Endodermal cell (in vitro differentiated cells): ENCODE data around the gene UNC13C. TPM values are rescaled to one million over a fixed set of nuclear protein-coding genes. Genes with fewer than 3 reads are reported as not detected.

Source experiments
- DNase-seq: peaks from one replicate; pipeline ENCODE4 v3.0.0-alpha.2; 2017
- H3K27ac ChIP-seq: 2 replicates; pipeline ENCODE4 v1.5.1; 2013; ENCODE audit warnings: mild to moderate bottlenecking, low read depth, low read length, moderate library complexity
- H3K27me3 ChIP-seq: 2 replicates; pipeline ENCODE4 v1.6.1; 2013; ENCODE audit warnings: mild to moderate bottlenecking, low read length, moderate library complexity; ENCODE audit not compliant: insufficient read depth, control insufficient read depth, poor library complexity, severe bottlenecking
- H3K36me3 ChIP-seq: 2 replicates; pipeline ENCODE4 v1.7.0; 2013; ENCODE audit warnings: mild to moderate bottlenecking, low read length, moderate library complexity; ENCODE audit not compliant: control insufficient read depth, insufficient read depth
- H3K4me1 ChIP-seq: one replicate; pipeline ENCODE4 v1.7.0; 2013; ENCODE audit warnings: low read length; ENCODE audit not compliant: control insufficient read depth, insufficient read depth
- H3K4me3 ChIP-seq: 2 replicates; pipeline ENCODE4 v1.5.1; 2013; ENCODE audit warnings: mild to moderate bottlenecking, low read length, moderate library complexity
- H3K9ac ChIP-seq: 2 replicates; pipeline ENCODE4 v1.6.1; 2013; ENCODE audit warnings: mild to moderate bottlenecking, low read length, moderate library complexity; ENCODE audit not compliant: poor library complexity, severe bottlenecking; ENCODE audit errors: extremely low read depth
- H3K9me3 ChIP-seq: 2 replicates; pipeline ENCODE4 v1.6.1; 2013; ENCODE audit warnings: mild to moderate bottlenecking, low read length, moderate library complexity; ENCODE audit not compliant: control insufficient read depth
- H3K27ac Mint-ChIP-seq: 2 replicates; pipeline ENCODE4 v1.8.0; 2020; ENCODE audit warnings: mixed read lengths
- H3K27me3 Mint-ChIP-seq: 2 replicates; pipeline ENCODE4 v1.8.0; 2021; ENCODE audit warnings: mild to moderate bottlenecking, mixed read lengths; ENCODE audit not compliant: insufficient read depth
- H3K36me3 Mint-ChIP-seq: 2 replicates; pipeline ENCODE4 v1.8.0; 2020; ENCODE audit warnings: low read depth, mixed read lengths
- H3K4me1 Mint-ChIP-seq: 2 replicates; pipeline ENCODE4 v1.8.0; 2020; ENCODE audit warnings: mixed read lengths
- H3K4me3 Mint-ChIP-seq: 2 replicates; pipeline ENCODE4 v1.8.0; 2020; ENCODE audit warnings: mild to moderate bottlenecking, moderate library complexity, mixed read lengths
- H3K9me3 Mint-ChIP-seq: 2 replicates; pipeline ENCODE4 v1.8.0; 2020; ENCODE audit warnings: mild to moderate bottlenecking, mixed read lengths
- WGBS, 2 experiments: methylation state at CpG; one replicate each; pipeline versions ENCODE4 v1.1.5 to v1.1.7; 2013; ENCODE audit warnings: missing lambda C conversion rate in 2 of 2, mixed read lengths in 1 of 2; ENCODE audit not compliant: insufficient coverage in 1 of 2, insufficient read length in 1 of 2; 5-methylcytosine and 5-hydroxymethylcytosine counted together
- total RNA-seq, 2 donors: library from RNA; stranded (reverse); fragmentation: NEBNext Ultra II Directional in 1 of 2; extraction: Animal tissue kit (Norgen Biotek cat#: 25700) in 1 of 2; gene quantifications; 2 replicates in 1 of 2; 3 replicates in 1 of 2; pipeline ENCODE4 v1.2.1, GENCODE V29; 2021
- TF ChIP-seq, protein P1 (sequence below): fragments of 200-600 bp; sonication (generic); conservative IDR thresholded peaks from 2 replicates; pipeline ENCODE4 v1.5.0; 2021; ENCODE audit warnings: antibody characterized with exemption, mild to moderate bottlenecking

UNC13C gene
- total RNA-seq, 2 donors from 2014 or later: 7.2 to 19.9 TPM

DNA sequence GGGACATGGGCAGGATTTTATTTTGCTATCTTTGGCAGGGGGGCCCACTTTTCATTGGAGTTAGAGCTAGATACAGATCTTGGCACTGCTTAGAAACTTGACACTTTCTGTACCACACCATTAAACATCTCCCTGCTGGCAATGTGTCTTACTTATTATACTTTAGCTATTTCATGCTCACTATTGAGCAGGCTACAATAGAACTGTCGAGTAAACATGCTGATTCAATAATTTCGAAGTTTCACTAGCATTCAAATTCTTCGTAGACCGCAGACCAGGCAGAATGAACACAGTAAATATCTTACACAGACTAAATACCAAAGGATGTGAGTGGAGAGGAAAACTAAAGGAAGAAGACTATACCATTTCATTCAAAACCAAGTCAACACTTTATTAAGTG, 180.8 kb downstream of the UNC13C start:
- Mint-ChIP-seq H3K4me3 (no peak overlapping the region), H3K36me3 (peaks cover 3% of the 10 kb centered on the region), H3K27ac (no peak overlapping the region), H3K27me3 (no peaks in the 10 kb centered on the region), H3K9me3 (peaks cover 8% of the 10 kb centered on the region), H3K4me1 (no peaks in the 10 kb centered on the region)
- H3K9ac ChIP-seq: no peak overlapping the region
- no peaks in the 10 kb centered on the region for H3K27me3 ChIP-seq
- H3K36me3 ChIP-seq: no peaks in the 10 kb centered on the region
- H3K4me1 ChIP-seq: no peaks in the 10 kb centered on the region
- DNase-seq: no peak
- no peak overlapping the region for H3K4me3 ChIP-seq
- peaks cover 12% of the 10 kb centered on the region for H3K9me3 ChIP-seq
- TF ChIP-seq, protein P1, sequence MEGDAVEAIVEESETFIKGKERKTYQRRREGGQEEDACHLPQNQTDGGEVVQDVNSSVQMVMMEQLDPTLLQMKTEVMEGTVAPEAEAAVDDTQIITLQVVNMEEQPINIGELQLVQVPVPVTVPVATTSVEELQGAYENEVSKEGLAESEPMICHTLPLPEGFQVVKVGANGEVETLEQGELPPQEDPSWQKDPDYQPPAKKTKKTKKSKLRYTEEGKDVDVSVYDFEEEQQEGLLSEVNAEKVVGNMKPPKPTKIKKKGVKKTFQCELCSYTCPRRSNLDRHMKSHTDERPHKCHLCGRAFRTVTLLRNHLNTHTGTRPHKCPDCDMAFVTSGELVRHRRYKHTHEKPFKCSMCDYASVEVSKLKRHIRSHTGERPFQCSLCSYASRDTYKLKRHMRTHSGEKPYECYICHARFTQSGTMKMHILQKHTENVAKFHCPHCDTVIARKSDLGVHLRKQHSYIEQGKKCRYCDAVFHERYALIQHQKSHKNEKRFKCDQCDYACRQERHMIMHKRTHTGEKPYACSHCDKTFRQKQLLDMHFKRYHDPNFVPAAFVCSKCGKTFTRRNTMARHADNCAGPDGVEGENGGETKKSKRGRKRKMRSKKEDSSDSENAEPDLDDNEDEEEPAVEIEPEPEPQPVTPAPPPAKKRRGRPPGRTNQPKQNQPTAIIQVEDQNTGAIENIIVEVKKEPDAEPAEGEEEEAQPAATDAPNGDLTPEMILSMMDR: no peak
- no peak overlapping the region for H3K27ac ChIP-seq
- 96 to 100% methylated on average over 1 to 4 of the region's 4 CpGs for WGBS, 2 experiments

DNA sequence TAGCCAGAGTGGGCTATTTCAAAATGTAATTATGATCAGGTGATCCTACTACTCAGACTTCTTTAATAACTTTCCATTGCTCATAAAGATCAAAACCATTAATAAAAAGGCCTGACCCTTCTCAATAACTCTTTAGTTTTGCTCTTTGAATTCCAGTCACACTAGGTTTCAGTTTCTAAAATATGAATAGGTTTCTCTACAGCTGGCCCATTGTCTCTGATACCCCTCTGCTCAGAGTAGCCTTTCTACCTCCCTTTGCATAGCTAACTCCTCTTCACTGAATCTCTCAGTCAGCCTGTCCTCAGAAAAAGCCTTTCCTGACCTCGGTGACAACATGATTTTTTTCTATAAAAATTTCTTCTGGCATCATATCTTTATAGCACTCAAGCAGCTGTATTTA, 209.1 kb downstream of the UNC13C start:
- Histone ChIP-seq H3K9ac (no peak overlapping the region), H3K36me3 (no peaks in the 10 kb centered on the region), H3K4me1 (no peaks in the 10 kb centered on the region), H3K27me3 (peaks cover 4% of the 10 kb centered on the region), H3K27ac (no peak overlapping the region), H3K4me3 (no peak overlapping the region), H3K9me3 (no peaks in the 10 kb centered on the region)
- peaks cover 2% of the 10 kb centered on the region for H3K4me1 Mint-ChIP-seq
- no peaks in the 10 kb centered on the region for H3K36me3 Mint-ChIP-seq
- H3K4me3 Mint-ChIP-seq: no peak overlapping the region
- no peak for DNase-seq
- 67% methylated on average over 1 of the region's 1 CpG; no CpG with 5 or more reads in 1 of the 2 experiments for WGBS, 2 experiments
- TF ChIP-seq, protein P1: no peak
- peaks cover under 1% of the 10 kb centered on the region for H3K27me3 Mint-ChIP-seq
- no peak overlapping the region for H3K27ac Mint-ChIP-seq
- H3K9me3 Mint-ChIP-seq: peaks cover 6% of the 10 kb centered on the region

DNA sequence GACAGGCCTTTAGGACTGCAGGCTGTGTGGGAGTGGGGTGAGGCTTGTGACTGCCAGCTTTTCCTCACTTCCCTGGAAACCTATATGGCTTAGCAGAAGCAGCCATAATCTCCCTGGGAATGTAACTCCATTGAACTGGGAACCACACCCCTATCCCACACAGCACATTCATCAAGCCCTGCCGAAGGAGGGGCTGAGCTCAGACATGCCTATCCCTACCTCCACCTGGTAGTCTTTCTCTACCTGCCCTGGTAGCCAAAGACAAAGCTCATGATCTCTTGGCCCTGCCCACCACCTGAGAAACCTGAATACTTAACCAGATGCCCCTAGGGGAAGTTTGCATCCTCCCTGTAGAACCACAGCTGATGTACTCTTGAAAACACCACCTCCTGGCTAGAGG, 219.8 kb downstream of the UNC13C start:
- peak; percentile 47 for DNase-seq
- Mint-ChIP-seq H3K9me3 (peaks cover 16% of the 10 kb centered on the region), H3K36me3 (no peaks in the 10 kb centered on the region), H3K4me3 (no peak overlapping the region), H3K4me1 (peaks cover 5% of the 10 kb centered on the region), H3K27ac (peak overlapping the region; percentile 46), H3K27me3 (no peaks in the 10 kb centered on the region)
- H3K27me3 ChIP-seq: no peaks in the 10 kb centered on the region
- WGBS, 2 experiments: 74 to 83% methylated on average over 1 of the region's 1 CpG
- H3K9ac ChIP-seq: no peak overlapping the region
- no peak overlapping the region for H3K27ac ChIP-seq
- no peaks in the 10 kb centered on the region for H3K4me1 ChIP-seq
- H3K4me3 ChIP-seq: no peak overlapping the region
- TF ChIP-seq, protein P1: no peak
- peaks cover 3% of the 10 kb centered on the region for H3K9me3 ChIP-seq
- no peaks in the 10 kb centered on the region for H3K36me3 ChIP-seq
